ENCODE data around the gene CC2D1A.

GRCh38 chr19:13957051-13957450, 51.0 kb downstream of the CC2D1A start:
- TF ChIP-seq CTCF (IDR thresholded peaks at IDR 0.05; ENCODE audit: insufficient read depth, low read depth, low read length) (no peak), EZH2 (IDR thresholded peaks at IDR 0.05; ENCODE audit: insufficient read depth, low read length) (no peak)

Measured in astrocyte (in vitro differentiated cells and primary cell).